IPS-18c (cell line): Measurements from ENCODE around the gene HIVEP3.

Experiments
- H3K4me3 ChIP-seq: 2 replicates; pipeline ENCODE4 v1.7.0; 2013; ENCODE audit warnings: low read depth, mild to moderate bottlenecking, low read length, moderate library complexity; ENCODE audit not compliant: insufficient read depth
- H3K9me3 ChIP-seq: one replicate; pipeline ENCODE4 v1.6.1; 2013; ENCODE audit warnings: mild to moderate bottlenecking, low read length, moderate library complexity; ENCODE audit not compliant: control insufficient read depth, insufficient read depth

HIVEP3 gene

DNA sequence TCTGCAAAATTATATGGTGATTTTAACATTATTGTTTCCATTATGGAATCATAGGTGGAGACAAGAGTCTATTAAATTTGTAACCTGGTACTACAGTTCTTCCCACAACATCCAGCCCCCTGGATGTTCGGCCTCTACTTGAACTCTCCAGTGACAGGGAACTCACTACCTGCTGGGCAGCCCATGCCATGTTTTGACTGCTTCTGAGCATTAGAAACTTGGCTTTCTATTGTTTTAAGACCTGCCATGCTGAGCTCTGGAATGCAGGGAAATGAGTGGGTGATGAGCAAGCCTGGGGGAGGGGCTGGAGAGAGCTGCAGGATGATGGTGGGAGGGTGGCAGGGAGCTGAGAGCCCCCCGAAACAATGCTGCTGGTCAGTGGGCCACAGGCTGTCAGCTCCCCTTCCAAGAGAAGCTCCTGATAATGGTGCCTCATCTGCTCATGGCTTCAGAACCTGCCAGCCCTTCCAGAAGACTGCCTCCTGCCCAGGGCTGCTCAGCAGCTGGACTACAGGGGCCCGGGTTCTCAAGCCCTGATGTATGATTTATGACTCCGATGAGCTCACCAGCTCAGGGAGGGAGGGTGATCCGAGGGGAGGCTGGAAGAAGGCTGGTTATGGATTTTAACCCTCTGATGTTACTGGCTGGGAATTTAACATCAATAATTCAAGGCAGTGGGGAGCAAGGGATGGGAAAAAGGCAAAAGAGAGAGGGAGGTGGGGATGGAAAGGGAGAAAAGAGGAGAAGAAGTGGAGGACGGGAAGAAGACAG lies 205.0 kb downstream of the HIVEP3 start:
- Histone ChIP-seq H3K4me3 (no peak overlapping the region), H3K9me3 (no peaks in the 10 kb centered on the region)

DNA sequence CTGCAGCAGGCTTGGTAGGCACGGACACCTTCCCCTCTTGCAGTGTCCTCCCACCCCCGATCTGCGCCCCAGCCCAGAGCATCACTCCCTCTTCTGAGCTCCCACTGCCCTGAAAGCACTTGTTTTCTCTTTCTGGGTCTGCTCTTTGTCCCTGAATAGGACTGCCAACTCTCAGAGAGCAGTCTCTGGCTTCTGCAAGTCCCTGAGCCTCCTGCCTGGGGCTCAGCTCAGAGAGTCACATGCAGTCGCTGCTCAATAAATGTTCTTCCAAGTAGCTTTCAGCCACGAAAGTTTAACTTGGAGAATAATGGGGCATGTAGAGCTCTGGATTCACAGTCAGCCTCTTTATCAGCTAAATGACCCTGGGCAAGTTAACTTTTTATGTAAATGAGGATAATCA lies 205.6 kb downstream of the HIVEP3 start:
- Histone ChIP-seq H3K9me3 (no peaks in the 10 kb centered on the region), H3K4me3 (no peak overlapping the region)

DNA sequence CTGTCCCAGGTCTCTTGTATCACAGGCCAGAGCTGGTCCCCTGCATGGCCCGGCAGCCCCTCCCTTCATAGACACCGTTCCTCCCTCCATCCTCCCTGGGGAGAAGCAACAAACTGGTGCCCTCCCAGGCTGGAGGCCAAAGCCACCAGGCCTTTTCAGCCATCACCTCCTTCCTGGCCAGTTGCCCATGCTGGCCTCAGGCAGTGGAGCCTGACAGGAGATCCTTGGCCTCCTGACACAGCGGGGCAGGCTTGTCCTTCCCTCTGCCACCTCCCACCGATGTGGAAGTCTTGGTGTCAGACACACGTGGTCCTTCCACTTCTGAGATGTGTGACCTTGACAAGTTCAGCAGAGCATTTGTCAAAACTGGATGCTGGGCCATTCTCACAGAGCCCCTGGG lies 206.0 kb downstream of the HIVEP3 start:
- no peak overlapping the region for H3K4me3 ChIP-seq
- H3K9me3 ChIP-seq = no peaks in the 10 kb centered on the region

DNA sequence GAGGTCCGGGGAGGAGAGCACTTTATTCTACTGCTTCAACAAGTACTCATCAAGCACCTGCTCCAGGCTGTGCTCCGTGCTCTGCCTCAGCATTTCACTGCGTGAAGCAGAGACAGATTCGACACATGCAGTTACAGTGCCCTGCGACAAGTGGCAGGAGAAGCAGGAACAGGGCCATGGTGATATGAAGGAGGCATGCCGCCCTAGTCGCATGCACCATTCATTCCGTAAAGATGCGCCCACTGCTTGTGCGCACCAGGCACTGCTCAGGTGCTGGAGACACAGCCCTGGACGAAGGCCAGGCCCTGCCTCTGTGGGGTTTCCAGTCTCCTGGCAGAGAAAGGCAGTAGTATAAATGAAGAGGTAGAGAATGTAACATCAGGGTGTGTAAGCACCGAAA lies 206.6 kb downstream of the HIVEP3 start:
- Histone ChIP-seq H3K4me3 (no peak overlapping the region), H3K9me3 (no peaks in the 10 kb centered on the region)

DNA sequence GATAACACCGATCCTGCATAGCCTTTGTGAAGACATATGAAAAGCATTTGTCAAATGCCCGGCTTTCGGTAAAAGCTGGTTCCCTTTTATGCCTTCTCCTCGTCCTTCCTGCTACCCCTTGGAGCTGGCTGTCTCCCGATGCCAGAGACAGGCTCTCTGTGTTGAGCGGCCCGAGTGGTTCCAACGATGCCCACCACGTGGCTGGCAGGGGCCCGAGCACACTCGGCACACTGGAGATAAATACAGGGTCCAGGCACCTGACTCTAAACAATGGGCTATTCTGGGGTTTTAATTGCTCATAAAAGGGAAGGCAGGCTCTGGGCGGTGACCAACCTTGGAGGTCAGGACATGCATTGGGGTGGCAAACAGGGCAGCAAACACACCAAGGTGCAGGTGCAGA lies 207.1 kb downstream of the HIVEP3 start:
- no peak overlapping the region for H3K4me3 ChIP-seq
- H3K9me3 ChIP-seq = no peaks in the 10 kb centered on the region

DNA sequence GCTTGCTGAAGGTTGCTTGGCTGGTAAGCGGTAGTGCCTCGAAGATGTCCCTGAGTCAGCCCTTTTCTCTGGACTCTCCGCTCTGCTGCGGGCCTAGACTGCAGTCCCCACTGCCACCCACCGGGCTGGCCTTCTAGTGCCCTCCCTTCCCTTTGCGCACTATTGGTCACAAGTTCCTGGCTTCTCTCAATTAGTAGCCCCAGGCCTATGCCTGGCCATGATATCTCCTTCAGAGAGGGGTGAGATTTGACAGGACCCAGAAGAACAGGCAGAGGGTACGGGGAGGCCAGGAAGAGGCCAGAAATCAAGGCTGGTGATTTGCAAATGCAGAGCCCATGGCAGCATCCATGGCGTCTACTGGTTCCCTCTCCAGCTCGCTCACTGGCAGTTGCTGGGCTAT lies 207.7 kb downstream of the HIVEP3 start:
- H3K9me3 ChIP-seq = no peaks in the 10 kb centered on the region
- no peak overlapping the region for H3K4me3 ChIP-seq

DNA sequence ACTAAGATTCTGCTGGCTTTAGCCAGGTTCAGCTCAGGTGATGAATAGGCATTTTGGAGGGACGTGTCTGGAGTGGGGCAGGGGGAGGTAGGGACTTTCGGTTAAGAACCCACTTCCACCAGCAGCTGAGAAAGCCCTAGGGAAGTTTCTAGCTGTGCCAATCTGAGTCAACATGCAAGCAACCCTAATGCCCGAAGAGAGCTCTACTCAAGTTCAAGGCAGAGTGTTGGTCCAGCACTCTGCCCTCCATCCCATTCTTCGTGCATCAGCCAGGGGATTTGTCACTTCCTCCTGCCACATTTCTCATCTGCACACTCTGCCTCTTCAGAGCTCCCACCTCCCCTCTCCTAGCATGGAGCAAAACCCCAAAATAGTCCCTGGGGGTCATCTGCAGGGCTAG lies 208.8 kb downstream of the HIVEP3 start:
- H3K4me3 ChIP-seq = no peak overlapping the region

DNA sequence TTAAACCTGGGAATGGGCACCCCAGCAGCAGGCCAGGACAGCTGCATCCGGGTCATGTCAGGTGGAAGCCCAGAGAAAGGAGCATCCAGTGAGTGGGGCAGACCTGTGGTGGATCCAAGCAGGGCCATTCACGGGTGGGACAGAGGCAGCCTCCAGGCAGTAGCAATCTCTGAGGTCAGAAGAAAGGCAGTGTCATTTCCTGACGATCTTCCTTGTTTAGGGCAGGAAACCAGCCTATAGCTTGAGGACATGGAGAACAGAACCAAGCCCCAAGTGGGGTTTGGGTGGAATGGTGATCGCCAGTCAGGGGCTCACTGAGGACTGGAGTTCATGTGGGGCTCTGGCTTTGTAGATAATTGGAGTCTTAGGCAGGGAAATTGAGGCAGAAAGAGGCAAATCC lies 209.4 kb downstream of the HIVEP3 start:
- Histone ChIP-seq H3K4me3 (no peak overlapping the region), H3K9me3 (no peaks in the 10 kb centered on the region)

More for the DNA sequence above, 208.8 kb downstream of the HIVEP3 start:
- H3K9me3 ChIP-seq = no peaks in the 10 kb centered on the region

DNA sequence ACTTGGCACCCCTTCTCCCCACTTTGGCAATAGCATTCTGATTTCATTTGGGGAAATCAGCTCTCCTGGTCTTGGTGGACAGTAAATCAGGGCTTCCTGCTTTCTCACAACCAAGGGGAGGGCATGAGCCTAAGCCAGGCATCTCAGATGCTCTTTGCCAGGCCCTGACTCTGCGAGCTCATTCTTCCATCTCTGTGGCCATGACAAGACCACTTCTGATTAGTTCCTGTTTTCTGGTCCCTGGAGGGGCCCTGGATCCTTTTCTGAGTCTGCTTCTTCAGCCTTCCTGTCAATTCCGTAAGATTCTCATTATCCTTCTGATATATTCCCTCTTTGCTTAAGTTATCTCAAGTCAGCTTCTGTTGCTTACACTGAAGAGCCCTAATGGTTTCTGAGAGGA lies 210.4 kb downstream of the HIVEP3 start:
- H3K4me3 ChIP-seq = no peak overlapping the region

DNA sequence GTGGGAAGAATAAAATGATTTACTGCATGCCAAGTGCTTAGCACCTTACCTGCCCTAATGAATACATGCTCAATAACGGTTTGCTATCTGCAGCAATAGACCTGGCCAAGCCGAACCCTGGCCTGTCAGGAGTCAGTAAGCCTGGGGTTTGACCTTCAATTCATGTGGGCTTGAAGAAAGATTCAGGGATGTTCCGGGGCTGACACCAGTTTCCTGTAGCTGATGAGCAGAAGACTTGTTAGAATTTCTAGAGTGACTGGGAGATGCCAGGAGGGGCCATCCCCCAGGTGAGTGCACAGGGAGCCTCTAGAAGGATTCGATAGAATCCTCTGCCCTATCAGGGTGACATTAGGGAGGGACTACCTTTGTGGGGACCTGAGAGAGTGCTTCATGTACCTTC lies 210.9 kb downstream of the HIVEP3 start:
- Histone ChIP-seq H3K9me3 (no peaks in the 10 kb centered on the region), H3K4me3 (no peak overlapping the region)

More for the DNA sequence above, 210.4 kb downstream of the HIVEP3 start:
- H3K9me3 ChIP-seq = no peaks in the 10 kb centered on the region

DNA sequence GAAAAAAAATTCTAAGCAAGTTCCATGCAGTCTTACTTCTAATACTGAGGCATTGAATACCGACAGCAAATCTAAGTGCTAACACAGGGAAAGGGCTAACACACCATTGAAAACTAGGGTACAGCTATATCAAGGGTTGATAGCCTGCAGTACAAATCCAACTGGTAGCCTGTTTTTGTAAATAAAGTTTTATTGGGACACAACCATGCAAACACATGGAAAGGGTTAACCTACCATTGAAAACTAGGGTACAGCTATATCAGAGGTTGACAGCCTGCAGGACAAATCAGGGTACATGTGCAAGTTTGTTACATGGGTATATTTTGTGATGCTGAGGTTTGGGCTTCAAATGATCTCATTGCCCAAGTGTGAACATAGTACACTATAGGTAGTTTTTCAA lies 212.9 kb downstream of the HIVEP3 start:
- Histone ChIP-seq H3K9me3 (no peaks in the 10 kb centered on the region), H3K4me3 (no peak overlapping the region)

DNA sequence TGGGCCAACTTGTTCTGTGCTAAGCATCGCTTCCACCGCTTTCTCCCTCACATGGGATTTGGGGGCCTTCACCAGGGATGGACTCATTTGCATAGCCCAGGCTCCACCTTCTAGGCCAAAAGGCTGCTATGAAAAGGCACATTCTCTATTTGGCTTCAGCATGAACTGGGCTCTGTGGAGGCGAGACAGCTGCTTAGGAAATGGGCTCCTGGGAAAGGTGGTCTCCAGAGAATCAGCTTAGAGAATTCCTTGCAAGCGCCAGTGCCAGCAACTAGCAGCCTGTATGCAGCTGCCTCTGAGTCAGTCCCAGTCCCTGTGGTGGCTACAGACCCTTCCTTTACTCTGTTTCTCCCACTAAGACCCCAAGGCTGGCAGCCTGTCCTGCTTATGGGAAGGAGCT lies 214.5 kb downstream of the HIVEP3 start:
- Histone ChIP-seq H3K9me3 (no peaks in the 10 kb centered on the region), H3K4me3 (no peak overlapping the region)

DNA sequence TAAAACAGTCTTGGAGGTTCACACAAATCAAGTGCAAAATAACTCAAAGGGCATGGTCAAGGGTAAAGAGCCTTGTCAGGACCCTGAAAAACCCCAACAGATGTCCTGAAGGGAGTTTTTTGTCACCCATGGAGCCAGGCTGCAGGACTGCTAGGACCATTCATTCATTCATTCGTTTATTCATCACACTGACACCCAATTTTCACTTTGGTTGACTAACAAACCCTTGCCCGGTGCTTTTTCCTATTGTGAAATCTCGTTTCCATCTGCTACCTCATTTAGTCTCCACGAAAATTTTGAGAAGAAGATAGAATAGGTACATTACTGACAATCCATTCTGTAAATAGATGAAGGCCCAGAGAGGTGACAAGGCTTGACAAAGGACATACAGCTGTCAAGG lies 216.0 kb downstream of the HIVEP3 start:
- Histone ChIP-seq H3K4me3 (no peak overlapping the region), H3K9me3 (no peaks in the 10 kb centered on the region)

DNA sequence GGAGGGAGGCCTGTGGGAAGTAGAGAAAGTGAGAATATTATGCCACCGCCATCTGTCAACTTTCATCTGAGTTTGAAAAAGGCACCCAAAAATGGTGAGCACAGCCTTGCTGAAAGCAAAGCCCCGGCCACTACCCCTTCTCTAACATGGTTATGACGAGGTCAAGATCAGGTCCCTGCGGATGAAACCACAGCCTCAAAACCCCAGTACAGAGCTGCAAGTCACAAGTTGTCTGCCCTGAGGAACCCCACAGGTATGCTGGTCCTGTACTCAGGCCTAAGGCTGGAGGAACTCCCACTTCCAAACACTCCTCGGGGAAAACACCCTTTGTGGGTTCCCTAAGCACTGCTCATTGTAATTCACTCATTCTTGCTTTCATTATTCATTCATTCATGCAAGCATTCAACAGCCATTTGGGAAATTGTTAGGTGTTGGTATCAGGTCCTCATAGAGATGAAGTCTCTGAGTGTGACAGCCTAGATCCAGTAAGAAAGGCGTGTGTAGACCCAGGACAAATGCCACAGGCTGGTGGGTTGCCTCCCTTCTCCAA lies 217.7 kb downstream of the HIVEP3 start:
- no peaks in the 10 kb centered on the region for H3K9me3 ChIP-seq
- no peak overlapping the region for H3K4me3 ChIP-seq

DNA sequence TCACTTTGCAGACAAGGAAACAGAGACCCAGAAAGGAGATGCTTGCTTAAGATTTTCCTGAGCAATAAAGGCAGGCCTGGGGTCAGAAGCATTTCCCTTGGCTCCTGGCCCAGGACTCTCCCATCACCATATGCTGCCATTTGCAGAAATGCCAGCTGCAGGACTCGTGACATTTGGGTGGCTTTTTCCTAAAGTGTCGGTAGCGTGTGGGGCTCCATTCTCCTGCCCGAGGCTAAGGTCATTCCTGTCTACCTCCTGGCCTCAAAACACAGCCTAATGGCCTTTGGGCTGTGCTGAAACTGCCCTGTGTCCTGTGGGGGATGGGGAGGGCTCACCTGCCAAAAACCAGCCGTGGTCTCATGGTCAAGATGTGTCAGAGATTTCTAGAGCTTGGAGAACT lies 218.1 kb downstream of the HIVEP3 start:
- Histone ChIP-seq H3K9me3 (no peaks in the 10 kb centered on the region), H3K4me3 (no peak overlapping the region)

DNA sequence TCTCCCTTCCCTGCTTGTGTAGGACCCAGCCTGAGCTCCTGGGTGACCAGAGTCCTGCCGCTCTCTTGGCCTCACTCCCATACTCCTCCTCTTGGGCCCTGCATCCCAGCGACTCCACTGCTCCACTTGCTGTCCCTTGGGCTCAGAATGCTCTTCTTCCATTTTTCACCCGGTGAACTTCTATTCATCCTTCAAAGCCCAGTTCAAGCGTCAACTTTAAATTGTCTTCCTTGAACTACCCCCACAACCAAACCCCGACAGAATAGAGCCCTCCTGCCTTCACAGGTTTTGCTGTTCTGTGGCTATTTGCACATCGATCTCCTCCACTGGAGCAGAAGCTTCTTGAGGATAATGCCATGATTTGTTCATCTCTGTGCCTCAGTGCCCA lies 218.9 kb downstream of the HIVEP3 start:
- H3K4me3 ChIP-seq = no peak overlapping the region
- no peaks in the 10 kb centered on the region for H3K9me3 ChIP-seq

DNA sequence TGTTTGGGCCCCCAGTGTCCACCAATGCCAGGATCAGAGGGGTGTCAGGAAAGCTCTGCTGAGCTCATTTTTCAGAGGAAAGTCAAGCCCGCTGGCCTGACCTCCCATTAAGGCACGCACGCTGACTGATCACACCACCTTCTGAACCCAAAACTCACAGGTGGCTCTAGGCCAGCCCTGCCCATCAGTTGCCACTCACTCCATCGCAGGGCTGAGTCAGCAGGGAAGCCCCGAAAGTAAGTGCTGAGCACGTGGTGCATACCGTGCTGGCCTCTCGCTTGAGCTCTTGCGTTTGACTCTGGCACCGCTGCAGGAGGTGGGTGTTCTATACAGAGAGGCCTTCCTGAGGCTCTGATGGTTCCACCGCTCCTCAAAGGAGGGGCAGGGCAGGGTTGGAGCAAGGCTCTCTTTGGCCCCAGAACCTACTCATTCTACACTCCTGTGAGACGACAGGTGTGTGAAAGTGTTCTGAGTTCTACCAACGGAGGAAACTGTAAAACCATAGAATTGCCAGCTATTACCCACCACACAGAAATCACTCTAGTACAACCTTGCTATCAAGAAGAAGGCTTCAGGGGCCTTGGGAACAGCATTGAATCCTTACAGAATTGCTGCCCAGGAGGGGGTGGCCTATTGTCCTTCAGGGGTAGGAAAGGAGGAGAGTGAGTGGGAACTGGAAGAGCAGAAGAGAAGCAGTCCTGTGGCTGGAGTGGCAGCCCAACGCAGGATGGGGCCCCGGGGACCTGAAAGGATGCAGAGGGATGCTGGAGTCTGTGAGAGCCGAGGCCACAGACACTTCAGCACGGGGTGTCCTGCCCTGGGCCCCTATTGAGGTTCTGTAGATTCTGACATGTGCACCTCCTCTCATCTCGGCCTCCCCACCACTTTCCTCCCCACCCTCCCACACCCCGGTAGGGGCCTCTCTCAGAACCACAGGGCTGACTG lies 219.5 kb downstream of the HIVEP3 start:
- H3K4me3 ChIP-seq = no peak overlapping the region
- no peaks in the 10 kb centered on the region for H3K9me3 ChIP-seq

DNA sequence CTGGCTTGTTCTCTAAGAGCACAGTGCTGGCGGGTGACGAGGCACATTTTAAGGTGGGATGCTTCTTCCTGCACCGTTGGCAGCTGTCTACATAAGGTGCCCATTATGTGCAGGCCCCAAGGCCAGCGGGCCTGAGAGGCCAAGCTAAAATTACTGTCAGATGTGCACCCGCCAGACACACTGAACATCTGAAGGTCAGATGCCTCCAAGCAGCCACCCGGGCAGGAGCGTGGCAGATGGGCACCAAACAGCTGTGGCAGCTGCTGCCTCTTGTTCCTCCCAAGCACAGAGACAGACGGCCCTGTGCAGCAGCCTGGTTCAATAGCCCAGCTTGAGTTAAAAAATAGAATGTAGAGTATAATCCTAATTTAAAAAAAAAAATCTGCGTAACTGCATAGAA lies 222.3 kb downstream of the HIVEP3 start:
- Histone ChIP-seq H3K9me3 (no peaks in the 10 kb centered on the region), H3K4me3 (no peak overlapping the region)
